CD4-positive, alpha-beta memory T cell (primary cell): ENCODE data around the gene RHEBL1. TPM values are rescaled to one million over a fixed set of nuclear protein-coding genes. Genes with fewer than 3 reads are reported as not detected.

ENCODE experiments used
- CTCF ChIA-PET: fragments of 350-600 bp; sonication (Branson Sonifier 250); formaldehyde crosslinking; loops from one replicate; lab custom pipeline; 2021; ENCODE audit warnings: inconsistent platforms; ENCODE audit not compliant: partially characterized antibody; lab: Charles Lee
- POLR2A ChIA-PET: fragments of 350-600 bp; sonication (Branson Sonifier 250); formaldehyde crosslinking; loops from one replicate; lab custom pipeline; 2021; ENCODE audit not compliant: partially characterized antibody; lab: Charles Lee
- DNase-seq, 5 donors: peaks; one replicate each; pipeline versions ENCODE4 v3.0.0 to v3.0.0-alpha.2; 2020 to 2022; ENCODE audit warnings: mixed read lengths in 1 of 5
- H3K27ac ChIP-seq: one replicate; pipeline ENCODE4 v1.7.0; 2013; ENCODE audit warnings: low read depth, low read length
- H3K27me3 ChIP-seq: 2 replicates; pipeline ENCODE4 v1.7.0; 2013; ENCODE audit warnings: mild to moderate bottlenecking, low read length, moderate library complexity; ENCODE audit not compliant: insufficient read depth
- H3K36me3 ChIP-seq: 2 replicates; pipeline ENCODE4 v1.7.0; 2013; ENCODE audit warnings: mild to moderate bottlenecking, low read length, moderate library complexity; ENCODE audit not compliant: insufficient read depth
- H3K4me1 ChIP-seq: 2 replicates; pipeline ENCODE4 v1.7.0; 2013; ENCODE audit warnings: mild to moderate bottlenecking, low read length, moderate library complexity; ENCODE audit not compliant: insufficient read depth
- H3K4me3 ChIP-seq, 2 donors: one replicate each; pipeline ENCODE4 v1.7.0; 2013; ENCODE audit warnings: low read length in 2 of 2, mild to moderate bottlenecking in 1 of 2
- H3K9me3 ChIP-seq, 2 donors: one replicate each; pipeline ENCODE4 v1.7.0; 2013; ENCODE audit warnings: low read length in 2 of 2, control low read depth in 1 of 2; ENCODE audit not compliant: control insufficient read depth in 1 of 2
- H3K27ac Mint-ChIP-seq, 7 donors: one replicate each; pipeline ENCODE4 v1.8.0; 2020 to 2021; ENCODE audit warnings: mixed read lengths in 7 of 7, mild to moderate bottlenecking in 6 of 7, inconsistent platforms in 3 of 7, moderate library complexity in 3 of 7
- H3K27me3 Mint-ChIP-seq, 2 donors: one replicate each; pipeline ENCODE4 v1.8.0; 2020 to 2021; ENCODE audit warnings: mixed read lengths in 2 of 2
- H3K36me3 Mint-ChIP-seq, 2 donors: one replicate each; pipeline ENCODE4 v1.8.0; 2020 to 2021; ENCODE audit warnings: mixed read lengths in 2 of 2, inconsistent platforms in 1 of 2, mild to moderate bottlenecking in 1 of 2
- H3K4me1 Mint-ChIP-seq, 4 donors: one replicate each; pipeline ENCODE4 v1.8.0; 2020 to 2021; ENCODE audit warnings: mixed read lengths in 4 of 4, mild to moderate bottlenecking in 1 of 4
- H3K4me3 Mint-ChIP-seq, 8 donors: one replicate each; pipeline ENCODE4 v1.8.0; 2020 to 2021; ENCODE audit warnings: mixed read lengths in 8 of 8, mild to moderate bottlenecking in 7 of 8, moderate library complexity in 6 of 8, inconsistent platforms in 3 of 8
- H3K9me3 Mint-ChIP-seq, 8 donors: one replicate each; pipeline ENCODE4 v1.8.0; 2020 to 2021; ENCODE audit warnings: mixed read lengths in 8 of 8, mild to moderate bottlenecking in 5 of 8, inconsistent platforms in 3 of 8, moderate library complexity in 1 of 8
- intact Hi-C: fragments of 100-400 bp; cut with micrococcal nuclease; formaldehyde crosslinking; loops from one replicate; pipeline ENCODE4 v1.15.1; 2023
- polyA plus RNA-seq, 2 donors: library from polyadenylated mRNA; unstranded; fragments of 300-500 nt; fragmentation: Illumina TruSeq; gene quantifications; one replicate each; pipeline ENCODE4 v1.2.3, GENCODE V29; 2021
- total RNA-seq, 2 experiments: library from RNA; stranded (reverse); gene quantifications; one replicate each; pipeline ENCODE4 v1.2.3, GENCODE V29; 2021

Gene RHEBL1
- total and polyA plus RNA-seq, 4 experiments from 2014 or later, result 2.7 to 10.5 (median 6.0) TPM

GRCh38 chr12:49084438-49084837 is 14.7 kb upstream of the RHEBL1 start:
- no peak overlapping the region for H3K4me3 ChIP-seq
- intact Hi-C loops, result no loop called here
- H3K27ac ChIP-seq, result no peak overlapping the region
- H3K4me1 Mint-ChIP-seq, result peaks cover 12 to 27% (median 20%) of the 10 kb centered on the region in 4 donors
- no peak overlapping the region for H3K27ac Mint-ChIP-seq
- no peak for DNase-seq
- peaks cover 23% of the 10 kb centered on the region for H3K4me1 ChIP-seq
- ChIA-PET CTCF (interaction anchor here (0.9 to 7.7 kb wide), 11 partner anchors 9 to 193 kb away, joined by 4 to 116 read pairs (median 9); partner anchors contain the start of genes DHH, RHEBL1, TUBA1A and TUBA1B), POLR2A (interaction anchor here (1.0 to 1.7 kb wide), 4 partner anchors 10 to 151 kb away, joined by 4 to 6 read pairs (median 4); partner anchors contain the start of genes DHH and LMBR1L)
- H3K36me3 Mint-ChIP-seq, result no peaks in the 10 kb centered on the region
- peaks cover 9 to 14% of the 10 kb centered on the region in 2 donors for H3K27me3 Mint-ChIP-seq
- H3K4me3 Mint-ChIP-seq, result no peak overlapping the region
- H3K9me3 Mint-ChIP-seq, result no peaks in the 10 kb centered on the region
- H3K27me3 ChIP-seq, result peaks cover 9% of the 10 kb centered on the region
- H3K9me3 ChIP-seq, result no peaks in the 10 kb centered on the region
- no peaks in the 10 kb centered on the region for H3K36me3 ChIP-seq

GRCh38 chr12:49079793-49080192 is 10.0 kb upstream of the RHEBL1 start:
- Histone ChIP-seq H3K4me1 (no peaks in the 10 kb centered on the region), H3K27me3 (no peaks in the 10 kb centered on the region), H3K9me3 (no peaks in the 10 kb centered on the region), H3K36me3 (no peaks in the 10 kb centered on the region), H3K27ac (no peak overlapping the region), H3K4me3 (no peak overlapping the region)
- ChIA-PET POLR2A (no interaction called here), CTCF (interaction anchor here (1.2 to 4.8 kb wide), 4 partner anchors 9 to 36 kb away, joined by 5 to 38 read pairs (median 11); no protein-coding TSS in a partner anchor)
- DNase-seq, result no peak
- H3K9me3 Mint-ChIP-seq, result no peaks in the 10 kb centered on the region
- intact Hi-C loops, result no loop called here
- H3K36me3 Mint-ChIP-seq, result no peaks in the 10 kb centered on the region
- H3K27ac Mint-ChIP-seq, result peak overlapping the region in 1 of 7 donors; percentile 44
- H3K4me1 Mint-ChIP-seq, result no peaks in the 10 kb centered on the region
- H3K27me3 Mint-ChIP-seq, result peaks cover 1 to 5% of the 10 kb centered on the region in 2 donors
- H3K4me3 Mint-ChIP-seq, result no peak overlapping the region

- no peak overlapping the region for H3K27ac Mint-ChIP-seq
- Histone ChIP-seq H3K27ac (no peak overlapping the region), H3K4me1 (peaks cover 13% of the 10 kb centered on the region), H3K9me3 (no peaks in the 10 kb centered on the region), H3K4me3 (no peak overlapping the region), H3K36me3 (no peaks in the 10 kb centered on the region), H3K27me3 (no peaks in the 10 kb centered on the region)
- no peaks in the 10 kb centered on the region for H3K27me3 Mint-ChIP-seq
- intact Hi-C loops, result loop anchor here (1.0 kb wide), 2 partner anchors 11 to 59 kb away; partner anchors contain the start of gene KMT2D
- H3K36me3 Mint-ChIP-seq, result peaks cover 0 to 4% of the 10 kb centered on the region in 2 donors
- CTCF ChIA-PET, result interaction anchor here (1.3 kb wide), 1 partner anchor 15 kb away, joined by 3 read pairs; no protein-coding TSS in a partner anchor
- H3K4me1 Mint-ChIP-seq, result peaks cover 8 to 18% (median 15%) of the 10 kb centered on the region in 4 donors
- H3K9me3 Mint-ChIP-seq, result no peaks in the 10 kb centered on the region
- DNase-seq, result no peak
- peak overlapping the region in 1 of 8 donors; percentile 94 for H3K4me3 Mint-ChIP-seq
- POLR2A ChIA-PET, result interaction anchor here (0.8 to 1.9 kb wide), 2 partner anchors 118 kb away, joined by 3 to 26 read pairs; partner anchors contain the start of gene TUBA1A
Measured at GRCh38 chr12:49070971-49071370, 1.2 kb upstream of the RHEBL1 start.

- Mint-ChIP-seq H3K4me1 (peaks cover 9 to 21% (median 17%) of the 10 kb centered on the region in 4 donors), H3K36me3 (peaks cover 4 to 5% of the 10 kb centered on the region in 2 donors), H3K27ac (peak overlapping the region; percentile 87 to 98 (median 94)), H3K4me3 (peak overlapping the region; percentile 92 to 99 (median 94)), H3K27me3 (no peaks in the 10 kb centered on the region), H3K9me3 (no peaks in the 10 kb centered on the region)
- H3K36me3 ChIP-seq, result no peaks in the 10 kb centered on the region
- no peaks in the 10 kb centered on the region for H3K9me3 ChIP-seq
- peaks cover 13% of the 10 kb centered on the region for H3K4me1 ChIP-seq
- CTCF ChIA-PET, result interaction anchor here (0.9 to 7.5 kb wide), 10 partner anchors 9 to 163 kb away, joined by 3 to 221 read pairs (median 4); partner anchors contain the start of genes DHH and KMT2D
- H3K27me3 ChIP-seq, result no peaks in the 10 kb centered on the region
- peak overlapping the region; percentile 69 to 77 for H3K4me3 ChIP-seq
- POLR2A ChIA-PET, result interaction anchor here (1.0 to 2.2 kb wide), 13 partner anchors 9 to 166 kb away, joined by 3 to 40 read pairs (median 8); partner anchors contain the start of genes DHH, KMT2D, LMBR1L and TUBA1A
- no peak for DNase-seq
- H3K27ac ChIP-seq, result peak overlapping the region; percentile 71
- intact Hi-C loops, result loop anchor here (1.0 kb wide), 1 partner anchor 19 kb away; no protein-coding TSS in a partner anchor
Measured at GRCh38 chr12:49068879-49069506, 786 bp downstream of the RHEBL1 start.

GRCh38 chr12:49066120-49066519 is 3.7 kb downstream of the RHEBL1 start:
- H3K27me3 ChIP-seq, result no peaks in the 10 kb centered on the region
- CTCF ChIA-PET, result interaction anchor here (0.6 to 7.5 kb wide), 8 partner anchors 11 to 169 kb away, joined by 4 to 221 read pairs (median 14); partner anchors contain the start of gene DHH
- intact Hi-C loops, result no loop called here
- Mint-ChIP-seq H3K36me3 (peaks cover 4 to 9% of the 10 kb centered on the region in 2 donors), H3K27ac (peak overlapping the region in 1 of 7 donors; percentile 41), H3K4me1 (peaks cover 16 to 29% (median 25%) of the 10 kb centered on the region in 4 donors), H3K9me3 (no peaks in the 10 kb centered on the region), H3K4me3 (peak overlapping the region in 1 of 8 donors; percentile 56), H3K27me3 (no peaks in the 10 kb centered on the region)
- H3K27ac ChIP-seq, result no peak overlapping the region
- no peaks in the 10 kb centered on the region for H3K9me3 ChIP-seq
- H3K4me3 ChIP-seq, result no peak overlapping the region
- H3K36me3 ChIP-seq, result no peaks in the 10 kb centered on the region
- H3K4me1 ChIP-seq, result peaks cover 19% of the 10 kb centered on the region
- DNase-seq, result no peak
- POLR2A ChIA-PET, result interaction anchor here (0.5 to 2.6 kb wide), 5 partner anchors 13 to 158 kb away, joined by 3 to 9 read pairs (median 4); partner anchors contain the start of gene TUBA1A

GRCh38 chr12:49064767-49065152 is 5.0 kb downstream of the RHEBL1 start:
- CTCF ChIA-PET, result interaction anchor here (0.7 to 7.5 kb wide), 25 partner anchors 9 to 555 kb away, joined by 3 to 221 read pairs (median 6); partner anchors contain the start of genes DHH, LMBR1L, TUBA1A and TUBA1B
- H3K36me3 Mint-ChIP-seq, result peaks cover 4 to 13% of the 10 kb centered on the region in 2 donors
- H3K9me3 Mint-ChIP-seq, result peaks cover 0 to 1% (median 0%) of the 10 kb centered on the region in 8 donors
- peaks cover 14 to 30% (median 22%) of the 10 kb centered on the region in 4 donors for H3K4me1 Mint-ChIP-seq
- Histone ChIP-seq H3K27me3 (no peaks in the 10 kb centered on the region), H3K27ac (no peak overlapping the region), H3K4me3 (no peak overlapping the region), H3K4me1 (peaks cover 17% of the 10 kb centered on the region), H3K36me3 (no peaks in the 10 kb centered on the region), H3K9me3 (no peaks in the 10 kb centered on the region)
- H3K4me3 Mint-ChIP-seq, result no peak overlapping the region
- no peak for DNase-seq
- intact Hi-C loops, result loop anchor here (1.0 to 5.0 kb wide), 5 partner anchors 24 to 171 kb away; partner anchors contain the start of gene DDN
- POLR2A ChIA-PET, result interaction anchor here (0.6 to 2.6 kb wide), 12 partner anchors 11 to 295 kb away, joined by 3 to 12 read pairs (median 7); partner anchors contain the start of genes DHH, LMBR1L, TUBA1A and TUBA1B
- H3K27ac Mint-ChIP-seq, result peak overlapping the region in 2 of 7 donors; percentile 13 to 50
- no peaks in the 10 kb centered on the region for H3K27me3 Mint-ChIP-seq
